BLaER1 (cell line): Measurements from ENCODE around the gene TMEM51.
"Not testable (repeated sequence)": the region's sequence is repeated elsewhere in the genome, so short reads cannot be mapped to it uniquely, and the experiment has no call there.

ENCODE experiments used
- H3K27ac ChIP-seq: shearing (Covaris generic); formaldehyde crosslinking; 2 replicates; pipeline ENCODE4 v1.8.1; 2022
- H3K27me3 ChIP-seq: shearing (Covaris generic); formaldehyde crosslinking; 2 replicates; pipeline ENCODE4 v1.8.1; 2022
- H3K36me3 ChIP-seq: shearing (Covaris generic); formaldehyde crosslinking; 2 replicates; pipeline ENCODE4 v1.8.1; 2022
- H3K4me1 ChIP-seq: shearing (Covaris generic); formaldehyde crosslinking; 2 replicates; pipeline ENCODE4 v1.8.1; 2022
- H3K4me2 ChIP-seq: shearing (Covaris generic); formaldehyde crosslinking; 2 replicates; pipeline ENCODE4 v1.8.1; 2022
- H3K4me3 ChIP-seq: shearing (Covaris generic); formaldehyde crosslinking; 2 replicates; pipeline ENCODE4 v1.8.1; 2022
- H3K9ac ChIP-seq: shearing (Covaris generic); formaldehyde crosslinking; 2 replicates; pipeline ENCODE4 v1.8.1; 2022
- H3K9me3 ChIP-seq: shearing (Covaris generic); formaldehyde crosslinking; 2 replicates; pipeline ENCODE4 v1.8.1; 2022
- H4K20me1 ChIP-seq: shearing (Covaris generic); formaldehyde crosslinking; 2 replicates; pipeline ENCODE4 v1.8.1; 2022
- Cebpa-rat ChIP-seq: shearing (Covaris generic); IDR thresholded peaks from 2 replicates; pipeline ENCODE4 v1.8.1; 2022

TMEM51 gene

DNA sequence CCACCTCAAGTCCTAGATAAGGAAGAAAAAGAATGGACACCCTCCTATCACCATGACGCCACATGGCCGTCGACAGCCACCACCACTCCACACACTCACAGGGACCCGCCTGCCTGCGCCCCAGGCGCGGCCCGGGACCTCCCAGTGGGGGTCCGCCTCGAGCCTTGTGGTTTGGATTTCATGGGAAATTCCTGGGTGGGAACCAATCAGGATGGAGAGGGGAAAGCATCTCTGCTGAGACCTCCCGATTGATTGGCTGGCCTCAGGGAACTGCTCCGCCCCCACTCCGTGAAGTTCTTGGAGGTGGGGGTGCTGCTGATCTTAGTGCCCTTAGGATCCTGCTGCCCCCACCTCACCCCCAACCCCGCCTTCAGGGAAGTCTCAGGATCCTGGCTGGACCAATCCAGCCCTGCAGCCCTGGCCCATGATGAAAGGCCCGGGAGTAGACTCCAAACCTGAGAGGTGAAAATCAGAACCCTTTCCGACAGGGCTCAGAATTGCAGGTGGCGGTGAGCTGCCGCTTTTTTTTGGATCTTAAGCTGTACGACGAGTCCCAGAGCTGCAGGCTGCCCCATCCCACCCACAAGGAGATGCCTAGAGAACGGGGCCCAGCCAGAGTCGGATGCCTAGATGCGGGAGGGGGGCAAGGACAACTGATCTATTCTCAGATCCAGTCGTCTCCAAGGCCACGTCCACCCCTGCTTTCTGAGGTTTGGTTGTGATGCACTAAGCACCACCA is 29.0 kb upstream of the TMEM51 start:
- Histone ChIP-seq H3K9ac (no peak overlapping the region), H3K4me2 (no peak overlapping the region)
- no peak for TF ChIP-seq Cebpa-rat

GRCh38 chr1:15125101-15125745 is 28.3 kb upstream of the TMEM51 start:
- Histone ChIP-seq H3K9ac (no peak overlapping the region), H4K20me1 (no peaks in the 10 kb centered on the region), H3K27ac (no peak overlapping the region)

More for the DNA sequence above, 29.0 kb upstream of the TMEM51 start:
- Histone ChIP-seq H3K9me3 (no peaks in the 10 kb centered on the region; the same call in 1 of the 2 replicates), H3K36me3 (no peaks in the 10 kb centered on the region), H4K20me1 (no peaks in the 10 kb centered on the region), H3K27me3 (no peaks in the 10 kb centered on the region), H3K4me1 (peaks cover 9% of the 10 kb centered on the region), H3K4me3 (no peak overlapping the region), H3K27ac (no peak overlapping the region)

DNA sequence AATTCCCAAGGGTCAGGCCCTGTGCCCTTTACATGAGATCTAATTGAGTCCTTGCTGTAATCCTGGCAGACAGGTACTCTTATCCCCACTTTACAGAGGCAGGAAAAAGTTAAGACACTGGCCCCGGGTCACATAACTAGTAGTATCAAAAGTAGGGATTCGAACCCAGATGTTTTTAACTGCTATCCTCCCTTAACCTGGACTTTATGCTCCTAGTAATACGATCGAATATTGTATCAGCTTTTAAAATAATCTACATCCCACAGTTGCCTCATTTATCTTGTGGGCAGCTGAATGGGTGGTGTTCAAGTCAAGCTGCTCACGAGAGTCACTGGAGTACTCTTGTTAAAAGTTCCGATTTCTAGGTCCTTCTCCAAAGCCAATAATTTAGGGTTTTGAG is 25.5 kb upstream of the TMEM51 start:
- TF ChIP-seq Cebpa-rat = no peak
- H3K9me3 ChIP-seq = peaks cover 9% of the 10 kb centered on the region
- H3K36me3 ChIP-seq = no peaks in the 10 kb centered on the region

More at GRCh38 chr1:15125101-15125745, 28.3 kb upstream of the TMEM51 start:
- H3K27me3 ChIP-seq = no peaks in the 10 kb centered on the region
- no peaks in the 10 kb centered on the region for H3K36me3 ChIP-seq
- H3K9me3 ChIP-seq = peaks cover 7% of the 10 kb centered on the region
- no peak for TF ChIP-seq Cebpa-rat
- H3K4me3 ChIP-seq = no peak overlapping the region
- no peak overlapping the region for H3K4me2 ChIP-seq
- H3K4me1 ChIP-seq = peaks cover 9% of the 10 kb centered on the region

GRCh38 chr1:15128520-15129313 is 24.8 kb upstream of the TMEM51 start:
- no peak overlapping the region for H3K9ac ChIP-seq
- H3K4me3 ChIP-seq = no peak overlapping the region
- TF ChIP-seq Cebpa-rat = no peak
- peak overlapping the region; percentile 42 for H3K4me2 ChIP-seq
- no peaks in the 10 kb centered on the region for H3K36me3 ChIP-seq
- H3K9me3 ChIP-seq = peaks cover 9% of the 10 kb centered on the region
- H3K27ac ChIP-seq = no peak overlapping the region
- no peaks in the 10 kb centered on the region for H4K20me1 ChIP-seq
- H3K27me3 ChIP-seq = no peaks in the 10 kb centered on the region
- H3K4me1 ChIP-seq = peaks cover 9% of the 10 kb centered on the region

More for the DNA sequence above, 25.5 kb upstream of the TMEM51 start:
- Histone ChIP-seq H3K4me3 (no peak overlapping the region), H3K4me2 (no peak overlapping the region), H4K20me1 (no peaks in the 10 kb centered on the region), H3K27me3 (no peaks in the 10 kb centered on the region), H3K27ac (no peak overlapping the region), H3K9ac (no peak overlapping the region), H3K4me1 (peaks cover 9% of the 10 kb centered on the region)

DNA sequence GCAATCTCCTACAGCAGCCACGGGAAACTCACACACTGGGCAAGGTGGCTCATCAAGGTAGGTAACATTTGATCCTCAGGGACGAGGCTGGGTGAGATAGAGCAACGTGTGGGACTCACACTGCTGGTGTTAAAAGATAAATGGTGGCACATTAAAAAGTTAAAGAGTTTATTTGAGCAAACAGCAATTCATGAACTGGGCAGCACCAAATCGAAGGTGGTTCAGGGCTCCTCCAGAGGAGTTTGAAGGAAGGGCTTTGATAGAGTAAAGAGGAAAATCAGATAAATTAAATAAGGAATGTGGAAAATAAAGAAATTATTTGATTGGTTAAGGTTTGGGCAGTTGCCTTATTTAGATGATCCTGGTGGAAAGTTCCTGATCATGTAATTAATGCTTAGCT is 23.6 kb upstream of the TMEM51 start:
- Histone ChIP-seq H3K4me3 (no peak overlapping the region), H3K36me3 (no peaks in the 10 kb centered on the region), H3K27me3 (no peaks in the 10 kb centered on the region), H3K9me3 (peaks cover 9% of the 10 kb centered on the region), H4K20me1 (no peaks in the 10 kb centered on the region), H3K9ac (no peak overlapping the region), H3K27ac (no peak overlapping the region), H3K4me2 (no peak overlapping the region), H3K4me1 (peaks cover 9% of the 10 kb centered on the region)
- no peak for TF ChIP-seq Cebpa-rat

- Histone ChIP-seq H3K9ac (no peak overlapping the region), H3K4me2 (no peak overlapping the region), H3K4me1 (peaks cover 9% of the 10 kb centered on the region), H4K20me1 (no peaks in the 10 kb centered on the region), H3K27ac (no peak overlapping the region), H3K27me3 (no peaks in the 10 kb centered on the region), H3K36me3 (no peaks in the 10 kb centered on the region), H3K4me3 (no peak overlapping the region), H3K9me3 (peaks cover 9% of the 10 kb centered on the region)
- TF ChIP-seq Cebpa-rat = no peak
Observed at GRCh38 chr1:15130607-15131006, 22.9 kb upstream of the TMEM51 start.

GRCh38 chr1:15132965-15133364 is 20.6 kb upstream of the TMEM51 start:
- H3K27ac ChIP-seq = no peak overlapping the region
- peaks cover 9% of the 10 kb centered on the region for H3K4me1 ChIP-seq
- H3K9me3 ChIP-seq = peaks cover 9% of the 10 kb centered on the region
- H4K20me1 ChIP-seq = no peaks in the 10 kb centered on the region
- H3K36me3 ChIP-seq = no peaks in the 10 kb centered on the region
- no peak for TF ChIP-seq Cebpa-rat
- no peaks in the 10 kb centered on the region for H3K27me3 ChIP-seq
- H3K4me3 ChIP-seq = no peak overlapping the region
- H3K9ac ChIP-seq = no peak overlapping the region
- H3K4me2 ChIP-seq = no peak overlapping the region

- no peaks in the 10 kb centered on the region for H3K36me3 ChIP-seq
- peaks cover 2% of the 10 kb centered on the region for H3K4me1 ChIP-seq
- no peak overlapping the region for H3K4me3 ChIP-seq
- H3K9me3 ChIP-seq = peaks cover 9% of the 10 kb centered on the region
- H3K9ac ChIP-seq = no peak overlapping the region
- TF ChIP-seq Cebpa-rat = no peak
- H4K20me1 ChIP-seq = no peaks in the 10 kb centered on the region
- H3K27ac ChIP-seq = no peak overlapping the region
- H3K27me3 ChIP-seq = no peaks in the 10 kb centered on the region
- H3K4me2 ChIP-seq = no peak overlapping the region
Observed at GRCh38 chr1:15134285-15134684, 19.3 kb upstream of the TMEM51 start.

GRCh38 chr1:15135604-15136003 is 17.9 kb upstream of the TMEM51 start:
- not testable (repeated sequence) for H3K4me3 ChIP-seq, H3K4me2 ChIP-seq, H3K9me3 ChIP-seq, H3K36me3 ChIP-seq, H3K27ac ChIP-seq, H4K20me1 ChIP-seq, H3K4me1 ChIP-seq, H3K27me3 ChIP-seq, H3K9ac ChIP-seq

GRCh38 chr1:15137809-15138208 is 15.7 kb upstream of the TMEM51 start:
- Histone ChIP-seq H3K9ac (no peak overlapping the region), H3K4me2 (no peak overlapping the region), H3K27ac (no peak overlapping the region), H3K4me3 (no peak overlapping the region), H3K36me3 (no peaks in the 10 kb centered on the region), H3K9me3 (no peaks in the 10 kb centered on the region), H3K27me3 (no peaks in the 10 kb centered on the region), H4K20me1 (no peaks in the 10 kb centered on the region), H3K4me1 (peaks cover 18% of the 10 kb centered on the region)
- no peak for TF ChIP-seq Cebpa-rat
